Islet precursor cell (in vitro differentiated cells): ENCODE data around the gene TENT5C.

Experiments
- DNase-seq: peaks from one replicate; pipeline ENCODE4 v3.0.0-alpha.2; 2018

Gene TENT5C

DNA sequence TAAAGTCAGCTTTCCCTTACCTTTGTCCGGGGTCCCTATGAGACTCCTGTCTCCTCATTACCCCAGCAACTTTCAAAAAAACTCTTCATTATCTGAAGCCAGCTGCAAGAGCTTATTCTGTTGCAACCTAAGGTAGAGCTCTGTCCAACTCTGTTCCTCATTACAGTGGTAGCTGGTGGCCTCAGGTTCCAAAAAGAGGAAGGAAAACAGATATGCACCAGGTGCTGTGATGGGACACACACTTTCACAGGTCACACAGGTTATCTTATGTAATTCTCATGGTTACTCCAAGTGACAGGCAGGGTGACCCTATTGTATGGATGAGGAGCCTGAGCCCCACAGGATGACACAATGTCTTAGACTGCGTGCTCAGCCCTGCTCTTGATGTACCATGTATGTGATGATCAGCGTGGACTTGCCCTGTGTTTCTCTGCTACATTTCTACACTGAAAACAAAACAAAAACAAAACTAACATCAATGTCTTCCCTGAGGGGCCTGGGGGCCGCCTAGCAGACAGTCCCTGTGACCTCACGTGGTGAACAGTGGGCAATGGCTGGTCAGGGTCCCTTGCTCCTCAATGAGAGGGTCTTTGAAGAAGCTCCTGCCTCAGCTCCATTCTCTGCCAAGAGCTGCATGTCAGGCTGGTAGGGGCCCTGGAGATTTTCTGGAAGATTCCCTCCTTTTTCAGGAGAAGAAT, 9.7 kb upstream of the TENT5C start:
- peak; percentile 35 for DNase-seq

DNA sequence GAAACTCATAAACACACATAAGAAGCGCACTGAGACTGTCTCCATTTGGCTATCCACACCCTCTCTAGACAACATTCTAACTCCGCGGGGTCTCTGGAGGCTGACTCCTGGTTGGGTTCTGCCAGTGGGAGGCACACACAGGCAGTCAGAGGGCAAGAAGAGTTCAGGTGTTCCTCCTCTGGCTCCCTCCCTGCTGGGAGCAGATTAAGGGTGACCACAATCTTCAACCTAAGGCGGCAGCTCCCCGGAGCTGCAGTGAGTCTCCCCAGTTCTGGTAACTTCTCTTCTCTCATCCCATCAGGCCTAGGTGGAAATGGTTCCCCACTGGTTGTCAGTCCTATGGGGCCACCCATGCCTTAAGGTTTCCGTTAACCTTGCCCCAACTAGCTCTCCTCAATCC, 7.4 kb upstream of the TENT5C start:
- peak; percentile 22 for DNase-seq

DNA sequence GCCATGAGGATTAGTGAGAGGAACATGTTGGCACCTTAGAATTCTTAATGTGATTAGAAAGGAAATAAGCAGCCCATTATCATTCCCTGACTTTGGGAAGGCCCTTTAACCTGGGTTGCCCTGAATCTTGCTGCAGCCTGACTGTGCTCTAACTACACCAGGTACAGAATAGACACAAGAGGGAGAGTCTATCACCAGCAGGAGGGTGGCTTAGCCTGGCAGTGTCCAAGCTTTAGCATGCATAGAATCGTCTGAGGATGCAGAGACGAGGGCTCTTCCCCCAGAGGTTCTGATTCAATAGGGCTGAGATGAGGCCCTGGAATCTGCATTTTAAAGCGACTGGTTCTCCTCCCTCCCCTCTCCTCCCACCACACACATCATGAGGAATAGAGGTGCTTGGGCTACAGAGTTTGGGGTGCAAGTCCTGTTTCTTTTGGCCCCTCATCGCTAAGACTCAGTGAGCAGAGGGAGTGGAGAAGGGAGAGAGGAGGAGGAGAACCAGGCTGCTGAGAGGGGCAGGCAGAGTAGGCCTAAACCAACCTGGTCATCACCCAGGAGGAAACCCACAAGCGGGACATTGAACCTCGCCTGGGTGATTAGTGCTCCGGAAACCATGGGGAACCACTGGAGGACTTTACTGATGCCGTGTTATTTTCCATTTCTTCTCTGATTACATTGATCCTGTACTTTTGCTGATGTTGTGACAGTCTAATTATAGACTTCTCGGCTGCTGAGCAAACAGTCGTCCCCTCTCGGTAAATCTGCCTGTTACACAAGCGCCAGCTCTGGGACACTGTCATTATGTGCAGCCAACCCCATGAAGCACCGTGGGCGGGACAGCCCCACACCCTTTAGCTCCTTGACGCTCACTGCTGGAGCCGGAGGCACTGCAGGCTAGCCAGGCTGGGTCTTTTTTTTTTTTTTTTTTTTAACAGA, 6.3 kb upstream of the TENT5C start:
- DNase-seq, result peak; percentile 35

DNA sequence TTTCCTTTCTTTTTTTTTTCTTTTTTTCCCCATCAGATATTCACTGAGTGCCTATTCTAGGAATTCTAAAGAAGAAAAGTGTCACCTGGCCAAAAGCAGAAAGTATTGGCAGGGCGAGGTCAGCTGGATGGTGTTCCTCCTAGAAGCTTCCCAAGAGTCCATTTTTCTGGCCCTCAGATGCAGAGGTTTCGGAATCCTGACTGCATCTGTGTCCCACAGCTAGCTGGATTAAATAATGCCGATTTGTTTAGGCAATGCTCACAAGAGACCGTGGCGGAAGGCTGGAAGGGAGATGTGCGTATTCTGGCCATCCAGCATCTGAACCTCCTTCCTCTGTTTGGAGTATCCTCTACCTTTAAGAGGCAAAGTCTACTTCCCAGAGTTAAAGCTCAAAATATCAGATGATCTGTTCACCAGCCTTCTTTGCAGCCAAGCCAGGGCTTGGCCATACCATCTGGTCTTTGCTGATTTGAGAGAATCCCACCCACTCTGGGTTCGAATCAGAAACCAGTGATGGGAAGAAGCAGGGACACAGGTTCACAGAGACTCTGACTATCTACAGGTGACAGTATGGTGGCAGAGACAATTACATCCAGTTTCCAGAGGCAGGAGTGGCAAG, 5.4 kb upstream of the TENT5C start:
- peak; percentile 21 for DNase-seq

DNA sequence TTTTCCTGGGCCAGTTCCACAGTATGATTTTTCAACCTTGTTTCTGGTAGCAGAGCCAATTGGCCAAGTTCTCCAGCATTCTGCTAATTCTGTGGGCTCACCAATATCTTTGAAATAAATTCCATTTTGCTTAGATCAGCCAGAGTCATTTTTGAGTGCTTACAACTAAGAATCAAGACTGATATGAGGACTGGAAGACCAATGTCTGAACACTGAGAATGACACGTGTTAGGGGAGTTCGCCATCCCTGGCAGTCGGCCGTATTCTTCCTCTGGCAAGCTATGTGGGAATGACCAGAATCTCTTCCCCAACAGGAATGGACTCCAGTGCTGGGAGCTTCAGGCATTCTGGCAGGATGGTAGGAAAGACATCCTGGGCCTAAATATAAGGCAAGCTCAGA, 4.9 kb upstream of the TENT5C start:
- peak; percentile 29 for DNase-seq

- DNase-seq, result no peak
Observed at GRCh38 chr1:117602862-117603261, 3.0 kb upstream of the TENT5C start.

GRCh38 chr1:117605164-117605773, 579 bp upstream of the TENT5C start:
- DNase-seq, result peak; percentile 67

DNA sequence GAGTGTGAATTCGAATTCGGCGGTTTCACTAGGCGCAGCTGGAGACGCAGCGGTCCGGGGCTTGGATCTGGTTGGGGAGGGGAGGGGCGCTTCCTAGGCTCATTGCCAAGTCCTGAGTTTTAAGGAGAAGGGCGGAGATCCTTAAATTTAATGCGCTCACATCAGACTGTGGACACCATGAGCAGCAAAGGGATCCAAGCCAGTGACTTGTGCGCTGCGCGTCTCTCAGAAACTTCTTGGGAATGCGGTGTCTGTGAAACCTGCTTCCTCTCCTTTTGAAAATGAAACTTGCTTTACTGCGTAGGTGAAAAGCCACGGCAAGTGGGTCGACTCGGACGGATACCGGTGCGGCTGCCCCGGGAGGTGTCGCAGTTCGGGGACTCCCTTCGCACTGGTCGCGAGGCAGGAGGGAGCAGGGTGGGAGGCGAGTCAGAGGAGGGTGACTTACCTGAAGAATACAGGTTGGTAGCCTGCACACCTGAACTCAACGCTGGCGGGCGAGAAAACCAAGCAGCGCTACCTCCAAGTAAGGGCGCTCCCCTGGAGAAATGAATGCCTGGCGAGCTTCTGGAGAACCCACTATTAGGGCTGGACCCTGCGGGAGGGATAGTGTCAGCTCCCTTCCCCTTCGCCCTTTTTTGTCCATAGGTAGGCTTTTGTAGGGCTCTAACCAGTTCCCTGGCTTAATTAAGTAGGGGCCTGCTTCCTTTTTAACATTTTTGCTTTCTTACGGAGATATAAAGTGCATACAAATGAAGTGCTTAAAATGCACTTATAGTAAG, 992 bp downstream of the TENT5C start:
- DNase-seq, result peak; percentile 62

- DNase-seq, result peak; percentile 50
Observed at GRCh38 chr1:117607471-117607870, 1.6 kb downstream of the TENT5C start.

DNA sequence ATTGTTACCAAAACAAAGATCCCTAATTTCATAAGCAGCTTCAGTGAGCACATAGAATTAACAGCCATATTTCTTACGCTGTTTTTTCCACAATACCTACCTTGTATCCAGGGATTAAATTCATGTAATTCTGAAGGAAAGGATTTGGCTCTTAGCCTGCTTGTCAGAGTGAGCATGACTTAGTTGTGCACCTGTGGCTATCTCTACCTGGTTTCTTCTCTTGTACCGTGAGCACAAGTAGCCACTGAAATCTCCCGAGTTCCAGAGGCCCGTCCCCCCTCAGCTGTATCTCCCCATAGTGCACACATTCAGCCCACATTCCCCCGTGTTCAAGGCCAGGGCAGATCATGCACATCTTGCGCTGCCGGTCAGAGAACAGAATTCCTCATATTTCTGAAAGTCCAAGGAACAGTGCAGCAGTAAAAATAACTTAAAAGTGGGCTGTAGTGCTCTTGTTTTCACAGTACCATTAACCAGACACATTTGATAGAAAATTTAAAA, 2.3 kb downstream of the TENT5C start:
- DNase-seq, result peak; percentile 35

GRCh38 chr1:117608758-117609157, 2.9 kb downstream of the TENT5C start:
- no peak for DNase-seq

- DNase-seq, result peak; percentile 42
Observed at GRCh38 chr1:117609471-117609911, 3.6 kb downstream of the TENT5C start.

GRCh38 chr1:117610036-117610435, 4.2 kb downstream of the TENT5C start:
- peak; percentile 48 for DNase-seq

- DNase-seq, result peak; percentile 55
Observed at GRCh38 chr1:117611121-117611601, 5.3 kb downstream of the TENT5C start.

GRCh38 chr1:117611894-117612483, 6.1 kb downstream of the TENT5C start:
- DNase-seq, result no peak

- peak; percentile 79 for DNase-seq
Observed at GRCh38 chr1:117612517-117613248, 6.8 kb downstream of the TENT5C start.

DNA sequence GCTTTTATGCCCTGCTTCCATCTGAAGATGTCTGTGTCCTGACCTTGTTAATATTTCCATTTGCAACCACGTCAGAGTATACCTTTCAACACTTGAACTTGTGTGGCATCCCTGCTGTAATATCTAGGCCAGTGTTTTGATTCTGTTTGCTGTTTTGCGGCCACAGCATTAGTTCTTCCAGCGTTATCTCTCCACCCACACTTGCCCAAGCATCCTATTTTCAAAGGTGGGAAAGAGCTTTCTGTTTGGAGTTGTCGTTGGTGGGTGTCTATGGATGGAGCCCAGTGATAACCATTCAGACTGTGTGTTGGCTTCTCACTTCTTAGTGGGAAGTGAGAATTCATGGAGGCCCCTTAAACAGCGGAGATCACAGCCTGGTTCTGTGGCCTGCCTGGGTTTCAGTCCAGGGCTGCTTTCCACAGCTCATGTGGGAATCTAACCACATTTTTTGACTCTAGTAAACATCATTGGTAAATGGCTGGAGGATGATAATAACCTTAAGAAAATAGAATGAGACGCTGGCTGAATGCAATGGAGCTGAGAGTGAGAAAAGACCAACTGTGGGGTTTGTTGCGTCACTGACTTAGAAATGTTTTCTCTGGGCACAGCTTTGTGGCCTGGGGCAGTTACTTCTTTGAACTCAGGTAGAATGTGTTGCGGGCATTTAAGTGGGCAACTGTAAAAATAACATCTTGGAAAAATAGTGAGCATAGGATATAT, 7.6 kb downstream of the TENT5C start:
- peak; percentile 29 for DNase-seq

DNA sequence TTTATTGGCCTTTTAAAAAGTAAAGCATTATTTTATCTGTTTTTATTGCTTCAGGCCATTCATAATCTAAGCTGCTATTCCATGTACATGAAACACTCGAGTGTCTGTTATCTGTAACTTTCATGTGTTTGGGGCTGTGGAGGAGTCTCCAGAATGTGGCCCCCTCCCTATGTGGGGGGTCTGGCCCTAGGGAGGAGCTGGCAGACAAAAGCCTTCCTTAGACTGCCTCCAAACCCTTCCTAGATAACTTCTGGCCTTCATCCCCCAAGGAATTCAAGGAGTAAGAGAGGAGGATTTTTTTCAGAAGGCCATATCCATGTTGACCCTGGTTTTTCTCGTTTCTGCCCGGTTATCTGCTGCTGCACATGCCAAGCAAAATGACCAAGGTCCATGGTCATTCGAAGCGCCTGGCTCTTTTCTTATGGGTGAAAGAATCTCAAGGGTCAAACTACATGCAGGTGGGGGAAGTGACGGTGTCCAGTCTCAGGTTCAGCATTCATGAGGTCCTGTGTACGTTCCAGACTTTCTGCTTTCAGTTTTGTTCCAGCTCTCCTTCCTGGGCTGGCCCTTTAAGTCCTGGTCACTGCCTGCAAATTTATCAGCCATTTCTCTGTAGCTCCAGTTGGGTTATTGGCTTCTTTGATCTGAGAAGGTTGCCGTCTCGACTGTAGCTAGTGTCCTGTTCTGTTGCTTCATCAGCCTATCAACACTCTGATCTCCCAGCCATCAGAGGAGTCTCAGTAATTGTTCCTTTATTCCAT, 8.3 kb downstream of the TENT5C start:
- DNase-seq, result peak; percentile 41

DNA sequence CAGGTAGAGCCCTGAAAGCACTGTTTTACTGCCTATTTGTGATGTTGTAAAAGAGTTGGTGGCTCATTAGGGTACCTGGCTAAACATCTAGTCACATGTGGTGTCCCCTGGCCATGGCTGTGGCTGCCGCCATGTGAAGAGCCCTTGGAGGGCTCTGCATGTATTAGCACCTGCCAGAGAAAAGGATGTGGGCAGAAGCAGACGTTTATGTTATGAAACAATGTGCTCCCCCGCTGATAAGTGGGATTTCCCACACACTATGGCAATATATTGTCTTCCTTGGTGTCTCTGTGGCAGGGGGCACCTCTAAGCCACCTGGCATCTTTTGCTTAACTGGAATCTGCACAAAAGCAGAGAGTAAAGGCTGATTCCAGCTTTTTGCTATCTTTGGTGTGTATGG, 9.6 kb downstream of the TENT5C start:
- peak; percentile 28 for DNase-seq
